Mesendoderm (in vitro differentiated cells): ENCODE results near the gene SIVA1.

Source experiments
- DNase-seq: peaks from one replicate; pipeline ENCODE4 v3.0.0; 2013
- H2AK5ac ChIP-seq: 2 replicates; pipeline ENCODE4 v1.6.1; 2013; ENCODE audit warnings: low read length, inconsistent platforms
- H2BK120ac ChIP-seq: 2 replicates; pipeline ENCODE4 v1.6.1; 2013; ENCODE audit warnings: low read depth, mild to moderate bottlenecking, low read length, moderate library complexity, mixed read lengths
- H2BK15ac ChIP-seq: replicated peaks from 2 replicates; pipeline ENCODE4 v1.6.1; 2013; ENCODE audit warnings: low read depth, mild to moderate bottlenecking, moderate library complexity
- H2BK5ac ChIP-seq: 2 replicates; pipeline ENCODE4 v1.6.1; 2013; ENCODE audit warnings: low read length, inconsistent platforms
- H3K18ac ChIP-seq: 2 replicates; pipeline ENCODE4 v1.6.1; 2013; ENCODE audit warnings: mild to moderate bottlenecking, low read length, mixed read lengths
- H3K23ac ChIP-seq: one replicate; pipeline ENCODE4 v1.6.1; 2013; ENCODE audit warnings: low read length
- H3K27ac ChIP-seq: 2 replicates; pipeline ENCODE4 v1.5.1; 2013; ENCODE audit warnings: low read depth, mild to moderate bottlenecking, inconsistent platforms, low read length, moderate library complexity
- H3K27me3 ChIP-seq: 2 replicates; pipeline ENCODE4 v1.6.1; 2013; ENCODE audit warnings: low read length, control low read depth, mild to moderate bottlenecking, inconsistent platforms; ENCODE audit not compliant: insufficient read depth, poor library complexity
- H3K36me3 ChIP-seq: 2 replicates; pipeline ENCODE4 v1.6.1; 2013; ENCODE audit warnings: low read length, inconsistent platforms; ENCODE audit not compliant: control insufficient read depth, insufficient read depth
- H3K4ac ChIP-seq: one replicate; pipeline ENCODE4 v1.6.1; 2013; ENCODE audit warnings: low read depth, mild to moderate bottlenecking, low read length, moderate library complexity
- H3K4me1 ChIP-seq: 2 replicates; pipeline ENCODE4 v1.6.1; 2013; ENCODE audit warnings: low read depth, low read length, inconsistent platforms; ENCODE audit not compliant: control insufficient read depth
- H3K4me2 ChIP-seq: 2 replicates; pipeline ENCODE4 v1.6.1; 2013; ENCODE audit warnings: low read length
- H3K4me3 ChIP-seq: 2 replicates; pipeline ENCODE4 v1.5.1; 2013; ENCODE audit warnings: mild to moderate bottlenecking, low read length
- H3K56ac ChIP-seq: one replicate; pipeline ENCODE4 v1.6.1; 2013; ENCODE audit warnings: low read length
- H3K79me1 ChIP-seq: 2 replicates; pipeline ENCODE4 v1.6.1; 2013; ENCODE audit warnings: low read length, inconsistent platforms
- H3K79me2 ChIP-seq: 2 replicates; pipeline ENCODE4 v1.6.1; 2013; ENCODE audit warnings: mild to moderate bottlenecking, low read length; ENCODE audit not compliant: control insufficient read depth, insufficient read depth
- H3K9ac ChIP-seq: 2 replicates; pipeline ENCODE4 v1.6.1; 2013; ENCODE audit warnings: low read length, inconsistent platforms
- H4K5ac ChIP-seq: one replicate; pipeline ENCODE4 v1.6.1; 2013; ENCODE audit warnings: low read length
- H4K8ac ChIP-seq: one replicate; pipeline ENCODE4 v1.6.1; 2013; ENCODE audit warnings: low read depth, mild to moderate bottlenecking, control low read depth, low read length, moderate library complexity
- WGBS: extraction: QIAGEN DNeasy Blood & Tissue Kit; methylation state at CpG from one replicate; pipeline ENCODE4 v1.1.7; 2013; ENCODE audit warnings: low lambda C conversion rate, missing lambda C conversion rate; ENCODE audit not compliant: insufficient coverage; ENCODE audit errors: extremely low coverage; 5-methylcytosine and 5-hydroxymethylcytosine counted together

SIVA1 gene

GRCh38 chr14:104732355-104732804, 20.6 kb upstream of the SIVA1 start:
- no peaks in the 10 kb centered on the region for H3K27me3 ChIP-seq
- H2BK15ac ChIP-seq: no peak overlapping the region
- no peak overlapping the region for H2BK120ac ChIP-seq
- H3K18ac ChIP-seq: no peak overlapping the region
- no peak overlapping the region for H4K8ac ChIP-seq
- no peak overlapping the region for H4K5ac ChIP-seq
- no peak overlapping the region for H3K23ac ChIP-seq
- no peak for DNase-seq
- no peaks in the 10 kb centered on the region for H3K36me3 ChIP-seq
- H3K27ac ChIP-seq: no peak overlapping the region
- no CpG with 5 or more reads among the region's 14 CpGs for WGBS
- no peak overlapping the region for H3K4ac ChIP-seq
- no peaks in the 10 kb centered on the region for H3K4me1 ChIP-seq
- H3K4me2 ChIP-seq: no peak overlapping the region
- no peak overlapping the region for H3K56ac ChIP-seq
- no peaks in the 10 kb centered on the region for H3K79me2 ChIP-seq
- no peak overlapping the region for H3K4me3 ChIP-seq
- no peaks in the 10 kb centered on the region for H3K79me1 ChIP-seq
- no peak overlapping the region for H3K9ac ChIP-seq
- H2AK5ac ChIP-seq: no peak overlapping the region
- no peak overlapping the region for H2BK5ac ChIP-seq

GRCh38 chr14:104732931-104733681, 19.8 kb upstream of the SIVA1 start:
- Histone ChIP-seq H2AK5ac (no peak overlapping the region), H2BK5ac (no peak overlapping the region), H4K5ac (no peak overlapping the region), H3K27me3 (no peaks in the 10 kb centered on the region), H3K4me3 (no peak overlapping the region), H3K79me1 (no peaks in the 10 kb centered on the region), H3K23ac (no peak overlapping the region), H3K18ac (no peak overlapping the region), H3K4me2 (no peak overlapping the region), H3K36me3 (no peaks in the 10 kb centered on the region), H3K56ac (no peak overlapping the region), H3K79me2 (no peaks in the 10 kb centered on the region), H3K9ac (no peak overlapping the region), H2BK15ac (no peak overlapping the region), H4K8ac (no peak overlapping the region), H2BK120ac (no peak overlapping the region), H3K27ac (no peak overlapping the region), H3K4ac (no peak overlapping the region), H3K4me1 (no peaks in the 10 kb centered on the region)
- WGBS: no CpG with 5 or more reads among the region's 23 CpGs
- no peak for DNase-seq

- no peak overlapping the region for H3K27ac ChIP-seq
- WGBS: no CpG with 5 or more reads among the region's 6 CpGs
- H3K4me2 ChIP-seq: no peak overlapping the region
- H3K9ac ChIP-seq: no peak overlapping the region
- H3K4ac ChIP-seq: no peak overlapping the region
- no peak overlapping the region for H2AK5ac ChIP-seq
- H2BK15ac ChIP-seq: no peak overlapping the region
- no peak for DNase-seq
- H3K18ac ChIP-seq: no peak overlapping the region
- H3K23ac ChIP-seq: no peak overlapping the region
- no peak overlapping the region for H3K56ac ChIP-seq
- H2BK120ac ChIP-seq: no peak overlapping the region
- no peak overlapping the region for H3K4me3 ChIP-seq
- H4K8ac ChIP-seq: no peak overlapping the region
- H3K4me1 ChIP-seq: no peaks in the 10 kb centered on the region
- no peaks in the 10 kb centered on the region for H3K36me3 ChIP-seq
- H3K79me2 ChIP-seq: no peaks in the 10 kb centered on the region
- H2BK5ac ChIP-seq: no peak overlapping the region
- H4K5ac ChIP-seq: no peak overlapping the region
- no peaks in the 10 kb centered on the region for H3K79me1 ChIP-seq
- H3K27me3 ChIP-seq: no peaks in the 10 kb centered on the region
Observed at GRCh38 chr14:104734051-104734587, 18.8 kb upstream of the SIVA1 start.

- Histone ChIP-seq H3K4me3 (no peak overlapping the region), H3K79me2 (no peaks in the 10 kb centered on the region), H3K9ac (no peak overlapping the region), H2BK5ac (no peak overlapping the region), H3K79me1 (no peaks in the 10 kb centered on the region), H4K8ac (no peak overlapping the region), H3K23ac (no peak overlapping the region), H3K4me1 (no peaks in the 10 kb centered on the region), H3K27me3 (no peaks in the 10 kb centered on the region), H2BK15ac (no peak overlapping the region), H3K4me2 (no peak overlapping the region), H4K5ac (no peak overlapping the region), H2AK5ac (no peak overlapping the region), H3K4ac (no peak overlapping the region), H3K18ac (no peak overlapping the region), H3K27ac (no peak overlapping the region), H3K36me3 (no peaks in the 10 kb centered on the region), H2BK120ac (no peak overlapping the region), H3K56ac (no peak overlapping the region)
- no peak for DNase-seq
- WGBS: no CpG with 5 or more reads among the region's 9 CpGs
Observed at GRCh38 chr14:104734601-104734990, 18.4 kb upstream of the SIVA1 start.

GRCh38 chr14:104734991-104735779, 17.8 kb upstream of the SIVA1 start:
- no peak overlapping the region for H4K5ac ChIP-seq
- no peak overlapping the region for H2BK120ac ChIP-seq
- no peaks in the 10 kb centered on the region for H3K79me2 ChIP-seq
- no peaks in the 10 kb centered on the region for H3K4me1 ChIP-seq
- no peak overlapping the region for H3K4me2 ChIP-seq
- H3K9ac ChIP-seq: no peak overlapping the region
- DNase-seq: no peak
- no peaks in the 10 kb centered on the region for H3K27me3 ChIP-seq
- no peak overlapping the region for H3K4ac ChIP-seq
- no peak overlapping the region for H3K4me3 ChIP-seq
- no peak overlapping the region for H2BK5ac ChIP-seq
- H2BK15ac ChIP-seq: no peak overlapping the region
- no peak overlapping the region for H3K27ac ChIP-seq
- no peak overlapping the region for H3K23ac ChIP-seq
- H3K36me3 ChIP-seq: no peaks in the 10 kb centered on the region
- WGBS: no CpG with 5 or more reads among the region's 31 CpGs
- H4K8ac ChIP-seq: no peak overlapping the region
- H3K79me1 ChIP-seq: no peaks in the 10 kb centered on the region
- H2AK5ac ChIP-seq: no peak overlapping the region
- H3K18ac ChIP-seq: no peak overlapping the region
- H3K56ac ChIP-seq: no peak overlapping the region
